ENCODE measurements around the gene RASA3.

DNA sequence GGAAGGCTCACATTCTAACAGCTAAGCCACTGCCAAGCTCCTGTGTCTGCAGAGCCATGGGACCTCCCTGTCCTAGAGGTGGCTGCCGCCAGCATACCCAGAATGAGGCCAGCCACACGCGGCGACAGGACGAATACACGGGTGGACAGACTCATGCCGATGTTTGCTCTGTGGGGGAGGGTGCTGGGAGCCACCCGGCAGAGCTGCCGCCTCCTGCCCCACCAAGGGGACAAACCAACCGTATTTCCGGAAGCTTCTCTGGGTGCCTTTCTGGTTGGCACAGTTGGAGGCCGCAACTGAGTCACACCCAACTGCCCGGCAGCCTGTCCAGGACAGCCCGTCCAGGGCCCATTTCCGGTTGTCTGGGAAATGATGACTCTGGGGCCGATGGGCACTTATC, 178.9 kb downstream of the RASA3 start:
- TF ChIP-seq, protein P1, sequence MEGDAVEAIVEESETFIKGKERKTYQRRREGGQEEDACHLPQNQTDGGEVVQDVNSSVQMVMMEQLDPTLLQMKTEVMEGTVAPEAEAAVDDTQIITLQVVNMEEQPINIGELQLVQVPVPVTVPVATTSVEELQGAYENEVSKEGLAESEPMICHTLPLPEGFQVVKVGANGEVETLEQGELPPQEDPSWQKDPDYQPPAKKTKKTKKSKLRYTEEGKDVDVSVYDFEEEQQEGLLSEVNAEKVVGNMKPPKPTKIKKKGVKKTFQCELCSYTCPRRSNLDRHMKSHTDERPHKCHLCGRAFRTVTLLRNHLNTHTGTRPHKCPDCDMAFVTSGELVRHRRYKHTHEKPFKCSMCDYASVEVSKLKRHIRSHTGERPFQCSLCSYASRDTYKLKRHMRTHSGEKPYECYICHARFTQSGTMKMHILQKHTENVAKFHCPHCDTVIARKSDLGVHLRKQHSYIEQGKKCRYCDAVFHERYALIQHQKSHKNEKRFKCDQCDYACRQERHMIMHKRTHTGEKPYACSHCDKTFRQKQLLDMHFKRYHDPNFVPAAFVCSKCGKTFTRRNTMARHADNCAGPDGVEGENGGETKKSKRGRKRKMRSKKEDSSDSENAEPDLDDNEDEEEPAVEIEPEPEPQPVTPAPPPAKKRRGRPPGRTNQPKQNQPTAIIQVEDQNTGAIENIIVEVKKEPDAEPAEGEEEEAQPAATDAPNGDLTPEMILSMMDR (IDR thresholded peaks at IDR 0.05; ENCODE audit: insufficient read depth, low read depth, low read length) = no peak
- no peak for TF ChIP-seq EZH2 (IDR thresholded peaks at IDR 0.05; ENCODE audit: insufficient read depth, low read length)

Measured in astrocyte (in vitro differentiated cells and primary cell).